Activated T-cell treated with anti-CD3 and anti-CD28 coated beads for 1 hour (primary cell): Measurements from ENCODE around the gene NMT1.

Source experiments
- DNase-seq: peaks from one replicate; pipeline ENCODE4 v3.0.0-alpha.2; 2020; ENCODE audit warnings: low read depth

Gene NMT1

DNA sequence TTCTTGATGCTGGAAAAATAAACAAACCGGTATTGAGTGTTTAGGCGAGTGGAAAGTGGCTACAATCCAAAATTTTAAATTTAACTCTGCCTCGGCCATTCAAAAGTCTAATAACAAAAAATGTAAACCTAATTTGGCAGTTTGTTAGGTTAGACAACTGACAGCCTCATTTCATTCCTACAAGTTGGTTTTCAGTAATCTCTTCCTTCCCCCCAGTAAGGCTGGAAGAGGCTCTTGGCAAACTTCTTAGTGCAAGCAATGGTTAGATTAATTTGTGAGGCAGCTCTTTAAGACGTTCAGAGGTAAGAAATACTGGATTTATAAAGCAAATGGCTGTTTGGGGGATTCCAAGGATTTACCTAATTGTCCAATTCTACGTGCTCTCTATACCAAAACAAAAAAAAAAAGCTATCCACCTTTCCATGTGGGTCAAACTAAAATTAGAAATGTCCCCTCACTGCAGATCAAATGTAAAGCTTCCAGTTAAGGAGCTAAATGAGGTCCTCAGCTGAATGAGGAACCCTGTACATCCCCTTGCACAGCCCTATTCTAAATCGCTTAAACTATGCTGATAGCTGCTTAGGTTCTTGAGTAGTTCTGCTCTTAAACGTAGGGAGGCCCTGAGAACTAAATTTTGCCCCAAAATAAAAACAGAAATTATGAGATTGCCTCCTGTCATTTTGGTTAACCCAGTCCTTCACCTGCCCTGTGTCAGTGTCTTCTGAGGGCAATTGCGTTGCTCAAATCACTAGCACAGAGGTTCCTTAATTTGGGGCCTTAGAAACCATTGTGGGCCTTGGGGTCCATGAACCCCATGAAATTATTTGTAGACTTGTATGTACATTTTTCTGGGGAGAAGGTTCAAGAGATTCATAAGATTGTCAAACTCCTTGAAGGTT is 90.0 kb downstream of the NMT1 start:
- DNase-seq = no peak

DNA sequence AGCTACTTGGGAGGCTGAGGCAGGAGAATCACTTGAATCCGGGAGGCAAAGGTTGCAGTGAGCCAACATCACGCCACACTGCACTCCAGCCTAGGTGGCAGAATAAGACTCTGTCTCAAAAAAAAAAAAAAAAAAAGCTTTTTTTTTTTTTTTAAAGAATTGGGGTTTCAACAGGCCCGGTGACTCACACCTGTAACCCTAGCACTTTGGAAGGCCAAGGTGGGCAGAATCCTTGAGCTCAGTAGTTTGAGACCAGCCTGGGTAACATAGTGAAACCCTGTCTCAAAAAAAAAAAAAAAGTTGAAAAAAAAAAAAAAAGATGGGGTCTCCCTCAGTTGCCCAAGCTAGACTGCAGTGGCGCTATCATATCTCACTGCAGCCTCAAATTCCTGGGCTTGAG is 93.9 kb downstream of the NMT1 start:
- no peak for DNase-seq

DNA sequence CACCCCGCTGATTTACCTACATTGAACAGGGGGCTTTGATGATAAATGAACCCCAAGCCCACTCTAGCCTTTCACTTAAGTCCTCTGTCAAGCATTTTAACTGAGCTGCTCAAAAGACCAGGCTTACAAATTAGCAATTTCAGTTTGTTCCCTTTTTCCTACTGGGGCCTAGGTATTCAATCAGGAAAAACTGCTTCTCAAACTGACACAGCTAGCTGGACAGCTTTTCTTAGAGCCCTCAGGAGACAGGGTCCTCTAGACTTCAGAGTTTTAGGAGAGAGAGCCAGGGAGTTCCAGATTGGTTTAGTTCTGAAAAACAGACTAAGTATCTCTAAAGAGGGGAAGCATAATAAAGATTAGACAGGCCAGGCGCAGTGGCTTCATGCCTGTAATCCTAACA is 94.4 kb downstream of the NMT1 start:
- DNase-seq = no peak

DNA sequence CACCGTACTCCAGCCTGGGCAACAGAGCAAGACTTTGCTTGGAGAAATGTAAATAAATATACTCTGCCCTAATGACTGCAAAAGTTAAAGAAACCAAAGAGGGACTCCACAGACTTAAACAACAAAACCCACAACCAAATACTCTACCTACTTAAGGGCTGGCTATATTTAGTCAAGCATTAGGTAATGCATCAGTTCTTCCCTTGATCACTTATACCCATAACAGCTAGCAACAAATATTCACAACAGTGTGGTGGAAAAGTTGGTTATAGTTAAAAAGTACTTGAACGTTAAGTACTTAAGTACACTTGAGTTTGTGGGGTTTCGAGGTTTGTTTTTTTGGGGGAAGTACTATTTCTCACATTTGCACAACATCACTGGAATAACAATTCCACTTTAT is 95.1 kb downstream of the NMT1 start:
- DNase-seq = no peak
